ENCODE data around the gene GALM.
"Not testable (repeated sequence)": the region's sequence is repeated elsewhere in the genome, so short reads cannot be mapped to it uniquely, and the experiment has no call there.

GALM gene
- 24.3 to 169 (median 56.1) reads per million in 3 experiments for total RNA-seq

DNA sequence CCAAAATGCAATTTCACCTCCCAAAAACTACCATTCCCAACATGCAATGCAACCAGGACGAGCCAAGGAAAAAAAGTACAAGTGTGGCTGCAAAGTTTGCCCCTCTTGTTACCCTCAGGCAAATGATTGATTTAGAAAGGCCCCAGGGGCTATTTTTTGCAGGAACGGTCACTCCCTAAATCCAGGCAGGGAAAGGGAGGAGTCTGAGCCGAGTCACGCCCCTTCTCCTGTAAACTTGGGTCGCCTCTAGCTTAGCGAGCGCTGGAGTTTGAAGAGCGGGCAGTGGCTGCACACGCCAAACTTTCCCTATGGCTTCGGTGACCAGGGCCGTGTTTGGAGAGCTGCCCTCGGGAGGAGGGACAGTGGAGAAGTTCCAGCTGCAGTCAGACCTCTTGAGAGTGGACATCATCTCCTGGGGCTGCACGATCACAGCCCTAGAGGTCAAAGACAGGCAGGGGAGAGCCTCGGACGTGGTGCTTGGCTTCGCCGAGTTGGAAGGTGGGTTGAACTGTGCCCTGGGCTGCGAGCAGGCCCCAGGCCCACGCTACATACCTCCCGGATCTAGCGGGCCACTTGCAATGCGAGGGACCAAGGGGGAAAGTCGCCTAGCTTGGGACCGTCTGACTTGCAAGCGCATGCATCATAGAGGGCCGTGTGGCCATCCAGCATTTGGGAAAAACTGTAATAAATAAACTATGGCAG, at the start of gene GALM:
GALM (plus strand) TSS at position 261 of the 702 bp plus-strand sequence; CDS start at position 309, 48 bp downstream.
- DNase-seq, result peak; percentile 53

DNA sequence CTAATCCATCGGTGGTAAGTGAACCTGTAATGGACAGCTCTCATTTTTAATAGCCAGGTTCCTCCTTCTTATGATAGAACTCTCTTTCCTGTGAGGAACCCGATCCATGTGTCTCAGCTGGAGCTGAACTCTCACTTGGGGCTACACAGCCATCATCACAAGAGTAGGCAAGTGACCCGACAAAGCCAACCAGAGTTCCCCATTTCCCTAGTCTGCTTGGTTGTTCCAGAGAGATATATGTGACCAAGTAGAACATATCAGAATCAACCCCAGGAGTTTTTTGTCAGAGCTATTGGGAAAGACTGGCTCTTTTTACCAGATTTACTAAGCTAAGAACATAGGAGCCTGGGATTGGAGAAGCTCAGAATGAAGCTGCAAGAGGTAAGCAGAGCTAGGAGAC, 48.6 kb upstream of the GALM start:
- no peak for DNase-seq

DNA sequence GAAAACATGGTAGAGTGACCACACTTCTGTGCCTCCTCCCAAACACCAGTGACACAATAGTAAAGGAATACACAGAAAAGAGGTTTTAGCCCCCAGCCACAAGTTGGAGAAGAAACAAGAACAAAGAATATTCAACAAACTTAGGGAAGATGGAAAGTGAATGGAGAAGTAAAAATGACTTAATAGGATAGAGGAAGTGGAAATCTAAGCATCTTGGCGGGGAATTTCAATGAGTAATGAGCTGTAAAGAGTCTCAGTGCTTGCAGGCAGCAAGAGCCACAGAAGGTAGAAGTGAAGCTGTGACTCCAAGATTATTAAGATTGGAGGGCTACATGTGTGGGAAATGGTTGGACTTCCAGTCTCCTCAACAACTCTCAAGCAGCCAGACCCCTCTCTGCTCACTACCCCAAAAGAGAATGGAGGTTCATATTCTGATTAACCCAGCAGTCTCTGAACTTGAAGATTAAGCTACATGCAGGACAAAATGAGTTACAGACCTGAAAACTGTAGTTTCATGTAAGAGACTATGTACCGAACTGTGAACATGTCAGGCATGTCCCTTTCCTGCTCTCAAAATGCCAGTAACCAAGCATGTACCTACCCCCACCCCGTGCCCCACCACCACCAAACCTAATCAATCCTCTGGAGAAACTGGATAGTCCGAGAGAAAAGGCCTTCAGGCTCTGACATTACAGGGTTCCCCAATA, 46.3 kb upstream of the GALM start:
- no peak for DNase-seq

DNA sequence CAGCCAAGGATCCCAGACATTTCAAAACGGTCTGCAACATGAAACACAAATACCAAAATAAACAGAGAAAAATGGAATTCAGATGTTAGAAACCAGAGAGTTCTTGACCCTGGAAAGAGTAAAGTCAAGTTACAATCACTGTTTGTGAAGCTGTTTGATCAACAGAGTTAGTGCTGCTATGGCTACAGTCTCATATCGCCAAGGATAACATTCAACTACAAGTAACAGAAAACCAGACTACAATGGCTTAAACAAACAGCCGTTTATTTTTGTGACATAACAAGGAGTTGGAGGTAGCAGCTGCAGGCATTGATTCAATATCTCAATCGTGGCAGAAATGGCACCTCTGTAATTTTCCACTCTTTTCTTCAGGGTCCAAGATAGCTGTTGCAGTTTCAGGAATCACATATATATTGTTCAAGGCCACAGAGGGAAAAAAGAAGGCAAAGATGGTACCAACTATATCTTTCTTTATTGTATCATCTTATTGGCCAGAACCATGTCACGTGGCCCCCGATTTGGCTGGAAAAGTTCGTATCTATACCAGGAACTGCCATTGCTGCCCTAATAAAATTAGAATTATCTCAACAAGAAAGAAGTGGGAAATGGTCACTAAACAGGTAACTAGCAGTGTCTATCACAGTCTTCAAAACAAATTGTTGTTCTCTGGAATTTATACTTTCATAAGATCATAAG, 45.5 kb upstream of the GALM start:
- no peak for DNase-seq

DNA sequence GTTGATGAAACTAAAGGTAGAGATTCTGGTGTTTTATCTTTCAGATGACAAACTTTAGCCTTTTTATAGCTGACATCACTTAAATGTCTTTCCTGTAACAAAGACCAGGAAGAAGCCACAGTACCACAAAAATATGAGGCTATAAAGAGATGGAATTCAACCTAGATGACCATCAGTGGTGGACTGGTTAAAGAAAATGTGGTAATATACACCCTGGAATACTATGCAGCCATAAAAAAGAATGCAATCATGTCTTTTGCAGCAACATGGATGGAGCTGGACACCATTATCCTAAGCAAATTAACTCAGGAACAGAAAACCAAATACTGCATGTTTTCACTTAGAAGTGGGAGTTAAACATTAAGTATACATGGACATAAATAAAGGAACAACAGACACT, 44.9 kb upstream of the GALM start:
- DNase-seq, result no peak

DNA sequence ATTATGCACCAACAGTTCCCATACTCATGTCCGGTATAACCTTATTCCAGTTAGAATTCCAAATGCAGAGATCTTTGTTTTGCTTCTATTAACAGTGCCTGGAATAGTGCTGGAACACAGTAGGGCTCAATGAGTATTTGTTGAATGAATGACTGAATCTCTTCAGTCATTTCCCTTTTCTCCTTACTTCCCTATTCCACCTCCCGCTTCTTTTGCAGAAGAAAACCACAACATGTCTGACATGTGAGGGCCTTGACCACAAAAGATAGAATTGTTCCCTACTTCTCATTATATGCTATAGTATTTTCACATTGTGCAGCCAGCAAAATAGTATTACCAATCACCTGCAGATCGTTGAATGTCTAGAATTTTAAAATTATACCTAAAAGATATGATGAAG, 43.7 kb upstream of the GALM start:
- DNase-seq, result no peak

DNA sequence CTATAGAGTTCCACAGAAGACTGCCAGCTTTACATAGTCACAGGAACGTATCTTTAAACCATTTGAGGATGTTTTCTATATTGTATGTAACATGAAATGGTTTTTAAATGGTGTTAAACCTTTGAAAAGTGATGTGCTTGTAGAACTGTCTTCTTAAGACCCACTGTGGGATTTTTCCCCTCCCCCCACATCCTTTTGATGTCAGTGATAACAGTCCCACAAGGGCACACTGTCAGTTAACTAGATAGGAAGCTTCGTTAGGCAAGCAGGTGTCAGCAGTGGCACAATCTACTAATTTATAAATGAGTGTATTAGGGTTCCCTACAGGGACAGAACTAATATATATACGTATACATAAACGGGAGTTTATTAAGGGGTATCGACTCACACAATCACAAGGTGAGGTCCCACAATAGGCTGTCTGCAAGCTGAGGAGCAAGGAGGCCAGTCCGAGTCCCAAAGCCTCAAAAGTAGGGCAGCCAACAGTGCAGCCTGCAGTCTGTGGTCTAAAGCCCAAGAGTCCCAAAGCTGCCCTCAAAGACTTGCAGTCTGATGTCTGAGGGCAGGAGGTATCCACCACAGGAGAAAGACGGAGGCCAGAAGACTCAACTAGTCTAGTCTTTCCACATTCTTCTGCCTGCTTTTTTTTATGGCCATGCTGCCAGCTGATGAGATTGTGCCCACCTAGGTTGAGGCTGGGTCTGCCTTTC, 39.4 kb upstream of the GALM start:
- peak; percentile 62 for DNase-seq

DNA sequence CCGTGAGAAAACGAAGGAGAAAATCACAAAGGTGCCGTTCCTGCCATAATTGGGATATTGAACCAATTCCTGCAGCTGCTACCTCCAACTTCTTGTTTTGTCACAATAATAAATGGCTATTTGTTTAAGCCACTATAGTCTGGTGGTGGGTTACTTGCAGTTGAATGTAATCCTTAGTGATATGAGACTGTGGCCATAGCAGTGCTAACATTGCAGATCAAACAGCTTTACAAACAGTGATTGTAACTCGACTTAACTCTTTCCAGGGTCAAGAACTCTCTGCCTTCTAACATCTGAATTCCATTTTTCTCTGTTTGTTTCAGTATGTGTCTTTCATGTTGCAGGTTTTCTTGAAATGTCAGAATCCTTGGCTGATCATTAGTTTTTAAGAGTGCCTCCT, 38.5 kb upstream of the GALM start:
- no peak for DNase-seq

DNA sequence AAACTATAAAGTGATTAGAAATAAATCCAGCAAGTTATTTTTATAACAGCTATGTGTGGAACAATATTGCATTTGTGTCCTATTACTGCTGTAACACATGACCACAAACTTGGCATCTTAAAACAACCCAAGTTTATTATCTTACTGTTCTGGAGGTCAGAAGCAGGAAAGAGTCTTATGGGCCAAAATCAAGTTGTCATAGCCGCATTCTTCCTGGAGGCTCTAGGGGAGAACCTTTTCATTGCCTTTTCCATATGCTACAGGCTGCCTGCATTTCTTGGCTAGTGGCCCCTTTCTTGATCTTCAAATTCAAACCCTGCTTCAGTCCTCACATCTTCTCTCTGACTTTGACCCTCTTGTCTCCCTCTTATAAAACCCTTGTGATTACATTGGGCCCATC, 36.2 kb upstream of the GALM start:
- DNase-seq, result no peak

DNA sequence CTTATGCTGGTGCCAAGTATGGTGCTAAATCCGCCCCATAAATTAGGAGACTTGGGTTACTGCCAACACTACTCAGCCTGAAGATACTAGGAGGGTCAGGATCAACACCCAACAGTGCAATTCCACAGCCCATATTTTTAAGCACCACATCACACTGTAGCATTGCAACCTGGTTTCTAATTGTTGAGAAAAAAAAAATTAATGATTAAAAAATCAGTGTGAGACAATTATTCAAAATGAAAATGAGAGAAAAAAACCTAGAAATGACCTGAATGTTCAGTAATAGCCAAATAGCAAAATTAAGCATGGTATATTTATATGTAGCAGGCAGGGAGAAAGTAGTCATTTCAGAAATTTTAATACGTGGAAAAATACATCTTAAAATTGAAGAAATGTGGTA, 33.9 kb upstream of the GALM start:
- no peak for DNase-seq

DNA sequence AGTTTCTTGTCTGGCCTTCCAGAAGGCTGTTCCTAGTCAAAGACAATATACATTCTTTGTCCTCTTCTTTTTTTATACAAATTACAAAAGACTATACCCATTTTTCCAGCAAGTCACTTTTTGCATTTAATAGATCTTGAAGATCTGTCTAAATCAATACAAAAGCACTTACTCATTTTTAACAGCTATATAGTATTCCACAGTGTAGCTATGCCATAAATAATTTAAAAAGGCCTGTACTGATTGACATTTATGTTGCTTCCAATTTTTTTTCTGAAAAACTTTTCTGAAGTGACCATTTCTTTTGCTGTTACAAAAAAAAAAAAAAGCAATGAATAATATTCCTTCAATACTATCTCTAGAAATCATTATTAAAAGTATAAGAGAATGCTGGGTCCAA, 32.9 kb upstream of the GALM start:
- no peak for DNase-seq

DNA sequence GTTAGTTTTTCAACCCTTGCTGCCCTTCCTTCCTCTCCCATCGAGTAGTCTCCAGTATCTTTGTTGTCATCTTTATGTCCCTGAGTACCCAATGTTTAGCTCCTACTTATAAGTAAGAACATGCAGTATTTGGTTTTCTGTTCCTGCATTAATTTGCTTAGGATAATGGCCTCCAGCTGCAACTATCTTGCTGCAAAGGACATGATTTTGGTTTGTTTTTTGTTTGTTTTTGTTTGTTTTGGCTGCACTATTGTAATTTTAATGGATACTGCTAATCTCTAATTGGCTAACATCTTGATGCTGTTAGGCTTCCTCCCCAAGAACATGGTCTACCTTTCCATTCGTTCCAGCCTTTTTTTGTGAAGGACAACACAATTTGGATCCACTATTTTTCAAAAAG, 32.0 kb upstream of the GALM start:
- DNase-seq, result no peak

DNA sequence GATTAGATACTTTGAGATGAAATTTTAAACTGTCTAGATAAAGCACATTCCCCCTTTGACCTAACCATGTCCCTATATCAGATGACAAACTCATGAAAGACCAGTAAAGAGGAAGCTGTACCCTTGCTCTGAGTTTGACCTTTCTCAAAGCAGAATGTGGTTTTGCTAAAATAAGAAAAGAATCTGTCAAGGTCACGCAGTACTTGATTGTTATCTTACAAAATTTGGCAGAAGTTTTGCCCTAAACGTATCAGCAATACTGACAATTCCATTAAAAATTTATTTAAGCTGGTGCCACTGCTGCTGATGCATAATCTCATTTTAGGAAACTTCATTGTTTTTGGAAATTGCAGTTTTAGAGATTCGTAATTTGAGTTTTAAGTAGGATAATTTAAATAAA, 31.2 kb upstream of the GALM start:
- DNase-seq, result no peak

DNA sequence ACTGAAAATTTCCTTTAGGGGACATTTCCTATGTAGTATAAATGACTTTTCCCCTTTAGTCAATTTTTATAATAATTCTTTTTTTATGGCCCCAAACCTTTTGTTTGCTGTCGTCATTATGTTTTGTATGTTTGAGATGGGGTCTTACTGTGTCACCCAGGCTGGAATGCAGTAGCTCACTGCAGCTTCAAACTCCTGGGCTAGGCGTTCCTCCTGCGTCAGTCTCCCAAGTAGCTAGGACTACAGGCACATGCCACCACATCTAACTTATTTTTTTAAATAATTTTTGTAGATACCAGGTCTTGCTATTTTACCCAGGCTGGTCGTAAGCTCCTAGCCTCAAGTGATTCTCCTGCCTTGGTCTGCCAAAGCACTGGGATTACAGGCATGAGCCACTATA, 30.8 kb upstream of the GALM start:
- DNase-seq, result no peak

DNA sequence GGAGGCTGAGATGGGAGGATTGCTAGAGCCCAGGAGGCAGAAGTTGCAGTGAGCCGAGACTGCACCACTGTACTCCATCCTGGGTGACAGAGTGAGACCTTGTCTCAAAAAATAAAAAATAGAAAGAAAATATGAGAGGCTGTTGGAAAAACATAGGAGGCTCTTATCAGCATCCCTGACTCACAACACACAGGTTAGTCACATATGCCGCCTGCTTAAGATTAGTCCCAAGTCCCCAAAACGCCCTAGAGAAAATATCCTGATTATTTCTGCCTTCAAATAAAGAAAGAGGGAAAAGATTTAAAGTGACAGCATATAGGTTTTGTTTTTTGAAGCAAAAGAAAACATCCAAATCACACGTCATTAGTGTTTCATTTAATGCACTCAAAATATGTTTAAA, 29.8 kb upstream of the GALM start:
- DNase-seq, result no peak

DNA sequence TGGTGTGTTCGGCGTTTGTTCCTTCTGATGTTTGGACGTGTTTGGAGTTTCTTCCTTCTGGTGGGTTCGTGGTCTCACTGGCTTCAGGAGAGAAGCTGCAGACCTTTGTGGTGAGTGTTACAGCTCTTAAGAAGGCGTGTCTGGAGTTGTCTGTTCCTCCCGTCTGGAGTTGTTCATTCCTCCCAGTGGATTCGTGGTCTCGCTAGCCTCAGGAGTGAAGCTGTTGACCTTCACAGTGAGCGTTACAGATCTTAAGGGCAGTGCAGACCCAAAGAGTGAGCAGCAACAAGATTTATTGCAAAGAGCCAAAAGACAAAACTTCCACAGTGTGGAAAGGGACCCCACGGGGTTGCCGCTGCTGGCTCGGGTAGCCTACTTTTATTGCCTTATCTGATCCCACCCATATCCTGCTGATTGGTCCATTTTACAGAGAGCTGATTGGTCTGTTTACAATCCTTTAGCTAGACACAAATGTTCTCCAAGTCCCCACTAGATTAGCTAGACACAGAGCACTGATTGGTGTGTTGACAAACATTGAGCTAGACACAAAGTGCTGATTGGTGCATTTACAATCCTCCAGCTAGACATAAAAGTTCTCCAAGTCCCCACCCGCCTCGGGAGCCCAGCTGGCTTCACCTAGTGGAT, 23.4 kb upstream of the GALM start:
- DNase-seq, result not testable (repeated sequence)

DNA sequence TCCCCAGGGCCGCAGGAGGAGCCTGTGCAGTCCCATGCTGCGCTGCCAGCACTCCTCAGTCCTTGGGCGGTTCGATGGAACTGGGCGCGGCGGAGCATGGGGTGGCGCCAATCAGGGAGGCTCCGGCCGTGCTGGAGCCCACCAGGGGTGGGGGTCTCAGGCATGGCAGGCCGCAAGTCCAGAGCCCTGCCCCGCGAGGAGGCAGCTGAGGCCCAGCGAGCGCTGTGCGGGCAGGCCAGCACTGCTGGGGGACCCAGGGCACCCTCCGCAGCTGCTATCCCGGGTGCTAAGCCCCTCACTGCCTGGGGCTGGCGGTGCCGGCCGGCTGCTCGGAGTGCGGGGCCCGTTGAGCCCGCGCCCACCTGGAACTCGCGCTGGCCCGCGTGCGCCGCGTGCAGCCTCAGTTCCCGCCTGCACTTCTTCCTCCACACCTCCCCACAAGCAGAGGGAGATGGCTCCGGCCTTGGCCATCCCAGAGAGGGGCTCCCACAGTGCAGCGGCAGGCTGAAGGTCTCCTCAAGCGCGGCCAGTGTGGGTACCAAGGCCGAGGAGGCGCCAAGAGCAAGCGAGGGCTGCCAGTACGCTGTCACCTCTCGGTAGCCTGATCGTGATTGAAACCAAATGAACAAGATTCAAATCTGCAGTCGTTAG, 22.8 kb upstream of the GALM start:
- DNase-seq, result no peak

DNA sequence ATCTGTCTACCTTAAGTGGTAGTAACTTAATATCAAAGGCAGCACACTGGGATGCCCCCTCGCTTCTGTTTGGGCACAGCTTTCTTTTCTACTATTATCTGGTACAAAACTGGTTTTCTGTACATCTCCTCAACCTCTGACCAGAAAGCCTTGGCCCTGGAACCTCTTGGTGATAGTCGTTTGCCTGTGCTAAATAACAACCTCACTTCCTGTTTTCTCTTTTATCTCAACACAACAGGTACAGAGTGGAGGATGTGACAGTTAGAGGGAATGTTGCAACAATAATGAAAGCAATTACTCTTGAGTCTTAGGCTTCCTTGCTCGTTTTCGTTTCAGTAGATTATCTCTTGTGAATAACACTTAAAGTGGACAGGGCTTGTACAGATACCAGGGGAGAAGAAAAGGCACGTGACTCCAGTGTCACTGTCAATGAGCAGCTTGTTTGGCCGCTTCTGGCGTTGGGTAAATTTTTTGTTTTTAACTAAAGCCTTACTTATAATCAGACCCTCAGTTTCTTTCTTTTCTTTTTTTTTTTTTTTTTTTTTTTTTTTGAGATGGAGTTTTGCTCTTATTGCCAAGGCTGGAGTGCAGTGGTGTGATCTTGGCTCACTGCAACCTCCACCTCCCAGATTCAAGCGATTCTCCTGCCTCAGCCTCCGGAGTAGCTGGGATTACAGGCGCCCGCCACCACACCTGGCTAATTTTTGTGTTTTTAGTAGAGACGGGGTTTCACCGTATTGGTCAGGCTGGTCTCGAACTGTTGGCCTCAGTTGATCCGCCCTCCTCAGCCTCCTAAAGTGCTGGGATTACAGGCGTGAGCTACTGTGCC, 22.0 kb upstream of the GALM start:
- peak; percentile 55 for DNase-seq

DNA sequence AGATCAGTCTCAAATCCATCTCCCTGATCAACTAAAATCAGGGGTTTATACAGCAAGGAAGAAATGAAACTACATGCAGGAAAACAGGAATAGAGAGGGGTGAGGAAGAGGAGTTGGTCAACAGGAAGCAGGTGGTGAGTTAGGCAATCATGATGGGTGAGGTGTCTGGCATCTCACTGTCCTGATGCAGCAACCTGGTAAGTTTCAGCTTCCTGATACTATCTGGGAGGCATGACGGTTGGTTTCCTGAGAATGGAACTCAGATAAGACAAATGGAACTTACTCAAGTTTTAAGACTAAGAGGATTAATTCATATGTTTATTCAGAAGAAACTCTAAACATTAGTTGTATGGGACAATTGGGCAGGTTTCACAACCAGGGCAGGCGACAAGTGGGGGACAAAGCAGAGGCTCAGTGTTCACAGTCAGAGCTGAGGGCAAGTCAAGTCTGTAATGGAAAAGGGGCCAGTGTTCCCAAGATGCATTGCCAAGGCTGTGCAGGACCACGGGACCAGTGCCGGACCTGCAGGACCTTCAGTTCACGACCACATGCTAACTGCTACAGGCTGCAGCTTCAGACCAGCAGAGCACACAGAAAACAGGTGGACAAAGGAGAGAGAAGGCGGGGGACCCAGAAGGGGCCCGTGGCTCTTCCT, 17.7 kb upstream of the GALM start:
- DNase-seq, result no peak

DNA sequence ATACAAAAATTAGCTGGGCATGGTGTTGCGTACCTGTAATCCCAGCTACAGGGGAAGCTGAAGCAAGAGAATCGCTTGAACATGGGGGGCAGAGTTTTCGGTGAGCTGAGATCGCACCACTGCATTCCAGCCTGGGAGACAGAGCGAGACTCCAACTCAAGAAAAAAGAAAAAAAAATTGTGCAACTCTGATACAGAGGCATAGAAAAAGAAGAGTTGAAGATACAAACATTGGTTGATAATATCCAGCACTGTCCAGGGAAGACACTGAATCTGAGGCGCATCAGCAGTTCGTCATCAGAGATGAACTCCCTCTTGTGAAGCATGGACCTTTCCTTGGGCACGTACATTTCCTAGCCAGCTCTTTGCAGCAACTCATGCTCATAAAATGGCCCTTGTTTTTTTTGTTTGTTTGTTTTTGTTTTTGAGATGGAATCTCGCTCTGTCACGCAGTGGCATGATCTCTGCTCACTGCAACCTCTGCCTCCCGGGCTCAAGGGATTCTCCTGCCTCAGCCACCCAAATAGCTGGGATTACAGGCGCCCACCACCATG, 16.7 kb upstream of the GALM start:
- DNase-seq, result no peak

Data from central memory CD4-positive, alpha-beta T cell (primary cell).